OCI-LY1 (cell line): ENCODE data around the gene ATP6V0B.

Experiments
- H2AFZ ChIP-seq: fragments of 200-600 bp; sonication (generic), shearing (Covaris generic); 2 replicates; pipeline ENCODE4 v1.6.0; 2014; ENCODE audit warnings: antibody characterized with exemption, mild to moderate bottlenecking, low read length
- H3F3A ChIP-seq: fragments of 200-600 bp; sonication (generic), shearing (Covaris generic); 2 replicates; pipeline ENCODE4 v1.6.0; 2014; ENCODE audit warnings: mild to moderate bottlenecking, antibody characterized with exemption, low read length, moderate library complexity; ENCODE audit not compliant: insufficient read depth
- H3K27ac ChIP-seq: fragments of 200-600 bp; sonication (generic); 2 replicates; pipeline ENCODE4 v1.5.1; 2014; ENCODE audit warnings: low read length, mixed run types, mild to moderate bottlenecking, low read depth; ENCODE audit not compliant: poor library complexity, severe bottlenecking
- H3K27me3 ChIP-seq: fragments of 200-600 bp; sonication (generic); 2 replicates; pipeline ENCODE4 v1.6.0; 2014; ENCODE audit warnings: antibody characterized with exemption, mild to moderate bottlenecking, low read length, moderate library complexity; ENCODE audit not compliant: insufficient read depth
- H3K36me3 ChIP-seq: fragments of 200-600 bp; sonication (generic); 2 replicates; pipeline ENCODE4 v1.6.1; 2014; ENCODE audit warnings: mild to moderate bottlenecking, antibody characterized with exemption, low read length, moderate library complexity, mixed read lengths; ENCODE audit not compliant: insufficient read depth
- H3K4me1 ChIP-seq: fragments of 200-600 bp; sonication (generic); 2 replicates; pipeline ENCODE4 v1.5.1; 2014; ENCODE audit warnings: mild to moderate bottlenecking, low read length, moderate library complexity; ENCODE audit not compliant: insufficient read depth, severe bottlenecking
- H3K4me2 ChIP-seq: fragments of 200-600 bp; sonication (generic), shearing (Covaris generic); 2 replicates; pipeline ENCODE4 v1.6.1; 2014; ENCODE audit warnings: low read length
- H3K4me3 ChIP-seq: fragments of 200-600 bp; sonication (generic); 2 replicates; pipeline ENCODE4 v1.5.1; 2014; ENCODE audit warnings: low read length, low read depth, mild to moderate bottlenecking, mixed read lengths; ENCODE audit not compliant: poor library complexity, severe bottlenecking
- H3K79me2 ChIP-seq: fragments of 200-600 bp; shearing (Covaris generic); 2 replicates; pipeline ENCODE4 v1.6.1; 2016; ENCODE audit warnings: mixed run types, low read length, mixed read lengths; ENCODE audit not compliant: insufficient read depth
- H3K9ac ChIP-seq: fragments of 200-600 bp; sonication (generic), shearing (Covaris generic); 2 replicates; pipeline ENCODE4 v1.6.1; 2014; ENCODE audit warnings: mild to moderate bottlenecking, low read length, mixed read lengths
- H3K9me2 ChIP-seq: fragments of 200-600 bp; sonication (generic), shearing (Covaris generic); 2 replicates; pipeline ENCODE4 v1.6.1; 2014; ENCODE audit warnings: low read depth, mild to moderate bottlenecking, low read length, mixed read lengths
- H3K9me3 ChIP-seq: fragments of 200-600 bp; shearing (Covaris generic); 2 replicates; pipeline ENCODE4 v1.6.1; 2014; ENCODE audit warnings: low read length, mixed read lengths
- H4K20me1 ChIP-seq: fragments of 200-600 bp; sonication (generic), shearing (Covaris generic); 2 replicates; pipeline ENCODE4 v1.6.0; 2016; ENCODE audit warnings: mild to moderate bottlenecking, low read length; ENCODE audit not compliant: insufficient read depth
- EZH2 ChIP-seq: fragments of 200-600 bp; sonication (generic), shearing (Covaris generic); IDR thresholded peaks from 2 replicates; pipeline ENCODE4 v1.8.0; 2017; ENCODE audit warnings: borderline replicate concordance, mixed run types, mild to moderate bottlenecking, antibody characterized with exemption, low read length, moderate library complexity, mixed read lengths
- TF ChIP-seq, protein P1 (sequence below): fragments of 200-600 bp; sonication (generic), shearing (Covaris generic); IDR thresholded peaks from 2 replicates; pipeline ENCODE4 v1.5.1; 2017; ENCODE audit warnings: mild to moderate bottlenecking, antibody characterized with exemption, low read length, moderate library complexity, mixed read lengths

The ATP6V0B gene

DNA sequence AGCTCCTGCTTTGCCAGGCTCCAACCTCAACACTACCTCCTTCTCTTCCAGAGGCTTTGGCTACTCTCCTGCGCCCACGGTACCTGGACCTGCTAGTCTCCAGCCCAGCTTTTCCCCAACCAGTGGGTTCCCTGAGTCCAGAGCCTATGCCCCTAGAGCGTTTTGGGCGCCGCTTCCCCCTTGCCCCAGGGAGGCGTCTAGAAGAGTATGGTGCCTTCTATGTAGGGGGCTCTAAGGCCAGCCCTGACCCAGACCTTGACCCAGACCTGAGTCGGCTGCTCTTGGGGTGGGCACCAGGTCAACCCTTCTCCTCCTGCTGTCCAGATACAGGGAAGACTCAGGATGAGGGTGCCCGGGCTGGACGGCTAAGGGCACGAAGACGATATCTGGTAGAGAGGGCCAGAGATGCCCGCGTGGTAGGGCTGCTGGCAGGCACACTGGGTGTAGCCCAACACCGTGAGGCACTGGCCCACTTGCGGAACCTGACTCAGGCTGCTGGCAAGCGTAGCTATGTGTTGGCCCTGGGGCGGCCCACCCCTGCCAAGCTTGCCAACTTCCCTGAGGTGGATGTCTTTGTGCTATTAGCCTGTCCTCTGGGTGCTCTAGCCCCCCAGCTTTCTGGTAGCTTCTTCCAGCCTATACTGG is 3.3 kb upstream of the ATP6V0B start:
- H3K4me2 ChIP-seq, result no peak overlapping the region; the same call in 1 of the 2 replicates
- no peaks in the 10 kb centered on the region for H4K20me1 ChIP-seq
- no peaks in the 10 kb centered on the region for H3K27me3 ChIP-seq
- H3F3A ChIP-seq, result no peaks in the 10 kb centered on the region
- H3K9me3 ChIP-seq, result no peaks in the 10 kb centered on the region
- H3K9me2 ChIP-seq, result no peaks in the 10 kb centered on the region
- H3K27ac ChIP-seq, result no peak overlapping the region
- TF ChIP-seq, protein P1, sequence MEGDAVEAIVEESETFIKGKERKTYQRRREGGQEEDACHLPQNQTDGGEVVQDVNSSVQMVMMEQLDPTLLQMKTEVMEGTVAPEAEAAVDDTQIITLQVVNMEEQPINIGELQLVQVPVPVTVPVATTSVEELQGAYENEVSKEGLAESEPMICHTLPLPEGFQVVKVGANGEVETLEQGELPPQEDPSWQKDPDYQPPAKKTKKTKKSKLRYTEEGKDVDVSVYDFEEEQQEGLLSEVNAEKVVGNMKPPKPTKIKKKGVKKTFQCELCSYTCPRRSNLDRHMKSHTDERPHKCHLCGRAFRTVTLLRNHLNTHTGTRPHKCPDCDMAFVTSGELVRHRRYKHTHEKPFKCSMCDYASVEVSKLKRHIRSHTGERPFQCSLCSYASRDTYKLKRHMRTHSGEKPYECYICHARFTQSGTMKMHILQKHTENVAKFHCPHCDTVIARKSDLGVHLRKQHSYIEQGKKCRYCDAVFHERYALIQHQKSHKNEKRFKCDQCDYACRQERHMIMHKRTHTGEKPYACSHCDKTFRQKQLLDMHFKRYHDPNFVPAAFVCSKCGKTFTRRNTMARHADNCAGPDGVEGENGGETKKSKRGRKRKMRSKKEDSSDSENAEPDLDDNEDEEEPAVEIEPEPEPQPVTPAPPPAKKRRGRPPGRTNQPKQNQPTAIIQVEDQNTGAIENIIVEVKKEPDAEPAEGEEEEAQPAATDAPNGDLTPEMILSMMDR, result no peak
- TF ChIP-seq EZH2, result no peak
- no peak overlapping the region for H3K4me3 ChIP-seq
- no peak overlapping the region for H2AFZ ChIP-seq
- H3K9ac ChIP-seq, result no peak overlapping the region
- H3K4me1 ChIP-seq, result peaks cover 31% of the 10 kb centered on the region
- H3K36me3 ChIP-seq, result peaks cover 32% of the 10 kb centered on the region
- H3K79me2 ChIP-seq, result no peaks in the 10 kb centered on the region

DNA sequence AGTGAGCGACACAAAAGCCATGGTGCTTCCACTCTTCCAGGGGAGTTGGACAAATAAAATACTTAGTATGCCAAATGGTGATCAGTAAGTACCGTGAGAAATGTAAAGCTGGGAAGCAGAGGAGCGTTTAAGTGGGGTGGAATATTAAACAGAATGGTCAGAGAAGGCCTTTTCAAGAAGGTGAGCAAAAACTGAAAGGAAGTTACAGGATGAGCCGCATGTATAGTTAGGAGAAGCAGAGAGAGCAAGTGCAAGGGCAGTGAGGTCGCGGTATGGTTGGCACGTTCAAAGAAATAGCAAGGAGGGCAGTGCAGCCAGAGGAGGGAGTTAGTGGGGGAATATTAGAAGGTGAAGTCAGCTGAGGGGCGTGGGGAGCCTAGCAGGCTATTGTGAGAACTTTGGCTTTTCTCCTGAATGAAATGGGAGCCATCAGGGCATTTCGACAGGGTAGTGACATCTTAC is 748 bp upstream of the ATP6V0B start:
- Histone ChIP-seq H3K9me2 (no peaks in the 10 kb centered on the region), H3K27me3 (no peaks in the 10 kb centered on the region), H3K4me1 (peaks cover 47% of the 10 kb centered on the region), H3F3A (peaks cover 4% of the 10 kb centered on the region; the same call in 1 of the 2 replicates), H3K4me2 (peak overlapping the region; percentile 91), H3K79me2 (no peaks in the 10 kb centered on the region), H3K27ac (peak overlapping the region; percentile 60), H3K9me3 (no peaks in the 10 kb centered on the region), H3K36me3 (peaks cover 51% of the 10 kb centered on the region), H3K9ac (peak overlapping the region; percentile 95), H3K4me3 (peak overlapping the region; percentile 95), H4K20me1 (no peaks in the 10 kb centered on the region), H2AFZ (no peak overlapping the region)
- no peak for TF ChIP-seq EZH2
- TF ChIP-seq, protein P1, result no peak

DNA sequence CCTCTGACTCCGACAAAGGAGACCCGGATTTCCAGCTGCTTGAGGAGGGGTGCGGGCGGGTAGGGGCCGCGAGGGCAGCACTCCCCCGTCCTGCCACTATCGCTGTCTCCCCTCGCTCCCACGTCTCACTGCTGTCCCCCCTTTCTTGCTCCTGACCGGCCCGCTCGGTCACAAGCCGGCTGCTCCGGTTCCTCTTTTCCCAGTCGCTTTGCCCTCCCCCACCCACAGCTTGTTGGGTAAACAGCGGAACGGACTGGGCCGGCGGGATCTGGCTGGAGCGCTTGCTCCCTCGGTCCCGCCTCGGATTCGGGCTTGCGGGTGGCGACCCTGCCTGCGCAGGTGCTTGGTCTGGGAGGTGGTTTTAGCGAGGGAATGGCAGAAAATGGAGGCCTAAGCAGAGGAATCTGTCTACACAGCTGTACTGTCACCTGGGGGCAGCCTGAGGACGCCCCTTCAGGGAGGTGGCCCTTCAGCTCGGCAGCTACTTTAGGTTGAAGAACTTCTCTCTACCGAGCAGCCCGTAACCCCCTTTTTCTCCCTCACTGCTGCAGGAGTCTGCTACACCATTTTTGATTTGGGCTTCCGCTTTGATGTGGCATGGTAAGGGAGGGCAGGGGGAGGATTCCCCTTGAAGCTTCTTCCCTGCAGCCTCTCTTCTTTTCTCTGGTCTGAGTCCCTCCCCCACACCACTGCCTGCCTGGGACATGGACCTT is 645 bp downstream of the ATP6V0B start:
- Histone ChIP-seq H3K36me3 (peaks cover 51% of the 10 kb centered on the region), H3K9me3 (no peaks in the 10 kb centered on the region), H3K4me3 (peak overlapping the region; percentile 95), H3K27ac (peak overlapping the region; percentile 75), H2AFZ (no peak overlapping the region), H3K9me2 (no peaks in the 10 kb centered on the region), H3F3A (peaks cover 4% of the 10 kb centered on the region; the same call in 1 of the 2 replicates), H3K9ac (peak overlapping the region; percentile 95), H3K4me1 (peaks cover 52% of the 10 kb centered on the region), H3K79me2 (no peaks in the 10 kb centered on the region), H3K4me2 (peak overlapping the region; percentile 91), H4K20me1 (no peaks in the 10 kb centered on the region), H3K27me3 (0 out of 2 replicates have a peak, but pooled peaks cover under 1% of the 10 kb centered on the region)
- no peak for TF ChIP-seq EZH2
- TF ChIP-seq, protein P1, result no peak
